Body of pancreas (tissue), 4 donors: ENCODE measurements around the gene ANG.

ENCODE experiments used
- POLR2A ChIP-seq, 3 donors: fragments of 450-650 bp; IDR thresholded peaks; one replicate each; pipeline ENCODE4 v1.6.1; 2016; ENCODE audit warnings: antibody characterized with exemption in 3 of 3, mild to moderate bottlenecking in 2 of 3
- TF ChIP-seq, protein P1 (sequence below), 7 experiments: fragments of 450-650 bp in 4 of 7; fragments of 200-600 bp in 3 of 7; sonication (generic) in 3 of 7; IDR thresholded peaks; one replicate each; pipeline ENCODE4 v1.5.1; 2016 to 2019; ENCODE audit warnings: antibody characterized with exemption in 7 of 7

DNA sequence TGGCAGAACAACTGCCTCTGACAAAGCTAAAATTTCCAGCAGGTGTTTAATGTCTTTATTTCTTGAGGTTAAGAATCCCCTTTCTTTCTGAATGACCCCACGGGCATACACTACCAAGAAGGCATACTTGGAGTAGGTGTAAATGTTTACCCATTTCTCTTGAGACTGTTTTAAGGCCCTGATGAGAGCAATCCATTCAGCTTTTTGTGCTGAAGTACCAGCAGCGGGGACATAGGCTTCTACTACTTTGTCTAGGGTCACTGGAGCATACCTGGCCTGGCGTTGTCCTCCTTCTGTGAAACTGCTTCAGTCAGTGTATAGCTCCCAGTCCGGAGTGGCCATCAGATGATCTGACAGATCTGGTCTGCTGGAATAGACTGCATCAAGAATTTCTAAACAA lies 22.7 kb downstream of the ANG start:
- TF ChIP-seq POLR2A (IDR thresholded peaks at IDR 0.05): no peak
- TF ChIP-seq, protein P1, sequence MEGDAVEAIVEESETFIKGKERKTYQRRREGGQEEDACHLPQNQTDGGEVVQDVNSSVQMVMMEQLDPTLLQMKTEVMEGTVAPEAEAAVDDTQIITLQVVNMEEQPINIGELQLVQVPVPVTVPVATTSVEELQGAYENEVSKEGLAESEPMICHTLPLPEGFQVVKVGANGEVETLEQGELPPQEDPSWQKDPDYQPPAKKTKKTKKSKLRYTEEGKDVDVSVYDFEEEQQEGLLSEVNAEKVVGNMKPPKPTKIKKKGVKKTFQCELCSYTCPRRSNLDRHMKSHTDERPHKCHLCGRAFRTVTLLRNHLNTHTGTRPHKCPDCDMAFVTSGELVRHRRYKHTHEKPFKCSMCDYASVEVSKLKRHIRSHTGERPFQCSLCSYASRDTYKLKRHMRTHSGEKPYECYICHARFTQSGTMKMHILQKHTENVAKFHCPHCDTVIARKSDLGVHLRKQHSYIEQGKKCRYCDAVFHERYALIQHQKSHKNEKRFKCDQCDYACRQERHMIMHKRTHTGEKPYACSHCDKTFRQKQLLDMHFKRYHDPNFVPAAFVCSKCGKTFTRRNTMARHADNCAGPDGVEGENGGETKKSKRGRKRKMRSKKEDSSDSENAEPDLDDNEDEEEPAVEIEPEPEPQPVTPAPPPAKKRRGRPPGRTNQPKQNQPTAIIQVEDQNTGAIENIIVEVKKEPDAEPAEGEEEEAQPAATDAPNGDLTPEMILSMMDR (IDR thresholded peaks at IDR 0.05): no peak
